HFFc6 (cell line): ENCODE results near the gene TIGD3. TPM values are rescaled to one million over a fixed set of nuclear protein-coding genes. Genes with fewer than 3 reads are reported as not detected.
A peak's percentile ranks its signal among the peaks of the same experiment; 100 is the strongest.

ENCODE experiments used
- DNase-seq: peaks from one replicate; pipeline ENCODE4 v3.0.0-alpha.2; 2018
- H3K27ac Mint-ChIP-seq: 2 replicates; pipeline ENCODE4 v1.8.0; 2020; ENCODE audit warnings: mild to moderate bottlenecking, mixed read lengths
- H3K27me3 Mint-ChIP-seq: 2 replicates; pipeline ENCODE4 v1.8.0; 2021; ENCODE audit warnings: mild to moderate bottlenecking, moderate library complexity, mixed read lengths; ENCODE audit not compliant: insufficient read depth
- H3K36me3 Mint-ChIP-seq: 2 replicates; pipeline ENCODE4 v1.8.0; 2021; ENCODE audit warnings: low read depth, mixed read lengths
- H3K4me1 Mint-ChIP-seq: 2 replicates; pipeline ENCODE4 v1.8.0; 2020; ENCODE audit warnings: low read depth, mixed read lengths
- H3K4me3 Mint-ChIP-seq: 2 replicates; pipeline ENCODE4 v1.8.0; 2020; ENCODE audit warnings: mild to moderate bottlenecking, moderate library complexity, mixed read lengths
- H3K9me3 Mint-ChIP-seq: 2 replicates; pipeline ENCODE4 v1.8.0; 2020; ENCODE audit warnings: mild to moderate bottlenecking, mixed read lengths
- CTCF ChIP-seq: fragments of 200-600 bp; sonication (generic); IDR thresholded peaks from 2 replicates; pipeline ENCODE4 v1.5.0; 2021; ENCODE audit warnings: antibody characterized with exemption, mild to moderate bottlenecking
- total RNA-seq, 6 experiments: library from RNA; stranded (reverse); fragmentation: NEBNext Ultra II Directional; extraction: Animal tissue kit (Norgen Biotek cat#: 25700); gene quantifications; 2 replicates in 1 of 6; 3 replicates in 5 of 6; pipeline ENCODE4 v1.2.3, GENCODE V29; 2021

The TIGD3 gene
- total RNA-seq, 6 experiments from 2014 or later, result 0.12 to 0.13 TPM; not detected in 4

- H3K27me3 Mint-ChIP-seq, result peaks cover under 1% of the 10 kb centered on the region; the same call in 1 of the 2 replicates
- no peak for DNase-seq
- no peaks in the 10 kb centered on the region for H3K9me3 Mint-ChIP-seq
- no peaks in the 10 kb centered on the region for H3K36me3 Mint-ChIP-seq
- no peak overlapping the region for H3K4me3 Mint-ChIP-seq
- no peak for TF ChIP-seq CTCF
- no peak overlapping the region for H3K27ac Mint-ChIP-seq
- H3K4me1 Mint-ChIP-seq, result peaks cover 24% of the 10 kb centered on the region
These were observed 20.5 kb downstream of the TIGD3 start for GRCh38 chr11:65375012-65375411.

- H3K27me3 Mint-ChIP-seq, result no peaks in the 10 kb centered on the region
- H3K36me3 Mint-ChIP-seq, result no peaks in the 10 kb centered on the region
- H3K4me3 Mint-ChIP-seq, result no peak overlapping the region
- no peak for TF ChIP-seq CTCF
- no peak overlapping the region for H3K27ac Mint-ChIP-seq
- no peaks in the 10 kb centered on the region for H3K9me3 Mint-ChIP-seq
- peaks cover 13% of the 10 kb centered on the region for H3K4me1 Mint-ChIP-seq
- no peak for DNase-seq
These were observed 21.7 kb downstream of the TIGD3 start for GRCh38 chr11:65376138-65376713.

- peaks cover 13% of the 10 kb centered on the region for H3K4me1 Mint-ChIP-seq
- no peak for DNase-seq
- no peak overlapping the region for H3K27ac Mint-ChIP-seq
- H3K36me3 Mint-ChIP-seq, result no peaks in the 10 kb centered on the region
- no peaks in the 10 kb centered on the region for H3K27me3 Mint-ChIP-seq
- H3K4me3 Mint-ChIP-seq, result no peak overlapping the region
- no peaks in the 10 kb centered on the region for H3K9me3 Mint-ChIP-seq
- TF ChIP-seq CTCF, result no peak
These were observed 22.5 kb downstream of the TIGD3 start for GRCh38 chr11:65377036-65377435.

DNA sequence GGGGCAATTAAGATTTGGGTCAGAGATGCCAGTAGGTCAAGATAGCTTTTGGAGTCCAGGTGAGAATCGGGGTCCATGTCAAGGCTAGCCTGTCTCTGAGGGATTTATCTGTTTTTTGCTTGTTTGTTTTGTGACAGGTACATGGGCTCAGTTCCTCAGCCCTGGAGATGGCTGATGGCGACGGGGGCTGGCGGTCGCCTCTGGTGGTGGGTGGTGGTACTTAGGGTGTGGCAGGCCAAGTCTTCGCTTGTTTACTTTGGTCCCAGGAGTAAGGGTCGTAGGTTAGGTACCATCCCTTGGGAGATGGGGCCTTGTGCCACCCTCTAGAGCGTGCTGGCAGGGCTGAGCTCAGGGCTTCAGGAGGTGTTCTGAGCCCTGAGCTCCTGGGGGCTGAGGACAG lies 23.2 kb downstream of the TIGD3 start:
- Mint-ChIP-seq H3K9me3 (no peaks in the 10 kb centered on the region), H3K27me3 (no peaks in the 10 kb centered on the region), H3K36me3 (no peaks in the 10 kb centered on the region), H3K4me3 (no peak overlapping the region), H3K27ac (no peak overlapping the region), H3K4me1 (peaks cover 14% of the 10 kb centered on the region)
- 0 out of 2 replicates have a peak, but pooled peaks have one; percentile 17 for TF ChIP-seq CTCF
- no peak for DNase-seq

DNA sequence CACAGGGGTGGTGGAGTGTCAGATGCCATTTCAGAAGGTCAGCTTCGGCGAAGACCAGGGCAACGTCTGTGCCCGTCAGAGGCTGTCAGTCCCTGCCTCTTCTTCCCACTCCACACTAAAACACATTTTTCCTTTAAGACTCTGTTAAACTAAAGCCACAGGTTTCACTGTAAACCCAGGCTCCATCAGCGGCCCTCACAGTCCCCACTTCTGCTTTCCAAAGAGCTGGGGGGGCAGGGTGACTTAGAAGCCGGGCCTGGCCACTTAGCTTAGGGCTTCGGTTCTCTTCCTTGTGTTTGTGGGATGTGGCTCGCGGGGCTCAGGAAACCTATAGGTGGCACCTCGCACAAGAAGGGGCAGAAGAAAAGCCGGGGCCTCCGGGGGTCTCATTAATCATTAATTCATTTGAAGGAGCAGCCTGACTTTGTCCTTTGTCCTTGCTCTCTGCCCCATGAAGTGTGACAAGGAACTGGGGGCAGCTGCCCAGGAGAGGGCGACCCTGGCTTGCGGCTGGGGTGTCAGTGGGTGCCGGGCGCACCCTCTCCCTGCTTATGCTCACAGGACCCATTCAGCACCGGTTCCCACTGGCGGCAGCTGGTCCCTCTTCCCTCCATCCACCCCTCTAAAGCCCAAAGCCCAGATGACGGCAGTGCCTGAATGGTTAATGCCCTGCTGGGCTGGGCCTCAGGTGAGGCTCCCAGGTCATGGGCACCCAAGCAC lies 23.8 kb downstream of the TIGD3 start:
- no peak for DNase-seq
- Mint-ChIP-seq H3K9me3 (no peaks in the 10 kb centered on the region), H3K36me3 (no peaks in the 10 kb centered on the region), H3K27me3 (no peaks in the 10 kb centered on the region), H3K27ac (no peak overlapping the region), H3K4me3 (no peak overlapping the region), H3K4me1 (peaks cover 20% of the 10 kb centered on the region)
- TF ChIP-seq CTCF, result no peak
